ENCODE results near the gene TBC1D22B. TPM values are rescaled to one million over a fixed set of nuclear protein-coding genes. Genes with fewer than 3 reads are reported as not detected.
A peak's percentile ranks its signal among the peaks of the same experiment; 100 is the strongest.

The TBC1D22B gene
- total RNA-seq, 1 donor from 2014 or later: 10.0 TPM

DNA sequence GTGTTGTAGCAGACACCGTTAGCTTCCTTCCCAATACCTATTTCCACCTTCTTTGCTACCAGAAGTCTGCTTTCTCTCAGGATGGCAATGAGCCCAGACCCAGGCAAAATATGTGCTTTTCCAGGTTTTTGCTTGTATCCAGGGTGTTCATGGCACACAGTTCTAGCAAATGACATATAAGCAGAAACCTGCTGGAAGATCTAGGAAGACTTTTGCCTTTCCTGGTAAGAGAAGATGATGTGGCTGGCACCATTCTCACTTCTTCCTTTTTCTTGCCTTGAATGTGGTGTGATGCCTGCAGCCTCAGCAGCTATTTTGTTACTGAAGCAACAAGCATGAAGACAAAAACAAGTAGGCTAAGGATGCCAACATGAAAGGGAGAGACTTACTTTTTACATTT, 19.2 kb upstream of the TBC1D22B start:
- intact Hi-C loops (cut with DNase I): no loop called here
- no peak for DNase-seq (ENCODE audit: low spot score)
- no peak for ATAC-seq

DNA sequence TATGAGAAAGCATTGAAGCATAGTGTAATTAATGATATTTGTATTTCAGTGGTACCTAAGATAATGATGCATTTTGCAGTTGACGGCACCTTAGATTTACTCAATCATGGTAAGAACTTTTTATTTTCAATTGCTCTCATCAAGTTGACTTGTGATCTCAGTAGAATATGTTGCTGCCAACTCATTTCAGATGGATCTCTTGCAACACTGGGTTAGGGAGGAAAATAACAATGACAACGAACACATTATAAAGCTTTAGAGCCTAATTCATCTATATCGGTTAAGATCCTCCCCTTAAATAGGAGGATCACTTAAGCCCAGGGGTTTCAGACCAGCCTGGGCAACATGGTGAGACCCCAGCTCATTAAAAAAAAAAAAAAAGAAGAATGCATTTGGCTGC, 18.0 kb upstream of the TBC1D22B start:
- peak; percentile 47 for ATAC-seq
- DNase-seq (ENCODE audit: low spot score): no peak
- intact Hi-C loops (cut with DNase I): no loop called here

DNA sequence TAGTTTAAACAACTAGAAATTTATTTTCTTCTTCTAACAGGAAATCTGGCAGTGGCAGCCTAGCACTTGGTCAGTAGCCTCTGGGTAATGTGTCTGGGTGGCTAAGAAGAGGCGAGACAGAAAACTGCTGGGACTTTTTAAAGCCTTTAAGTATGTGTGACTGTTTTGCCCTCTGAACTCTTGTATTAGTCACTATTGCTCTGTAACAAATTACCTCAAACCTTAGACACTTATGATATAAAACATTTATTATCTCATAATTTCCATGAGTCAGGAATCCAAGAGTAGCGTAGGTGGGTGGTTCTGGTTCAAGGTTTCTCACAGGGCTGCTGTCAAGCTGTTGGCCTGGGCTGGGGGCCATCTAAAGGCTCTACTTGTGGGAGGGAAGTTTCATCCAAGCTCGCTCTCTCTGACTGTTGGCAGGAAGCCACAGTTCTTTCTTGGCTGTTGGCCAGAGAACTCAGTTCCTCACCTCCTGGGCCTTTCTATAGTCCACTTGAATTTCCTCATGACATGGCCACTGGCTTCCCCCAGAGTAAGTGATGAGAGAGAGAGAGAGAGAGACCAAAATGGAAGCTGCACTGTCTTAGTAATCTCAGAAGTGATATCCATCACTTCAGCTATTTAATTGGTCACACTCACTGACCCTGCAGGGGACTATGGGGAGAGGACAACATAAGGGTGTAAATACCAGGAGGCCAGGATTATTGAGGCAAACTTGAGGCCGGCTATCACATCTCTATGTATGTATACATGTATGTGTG, 17.4 kb upstream of the TBC1D22B start:
- DNase-seq (ENCODE audit: low spot score) (peak; percentile 92), ATAC-seq (peak; percentile 53)
- intact Hi-C loops (cut with DNase I): no loop called here

DNA sequence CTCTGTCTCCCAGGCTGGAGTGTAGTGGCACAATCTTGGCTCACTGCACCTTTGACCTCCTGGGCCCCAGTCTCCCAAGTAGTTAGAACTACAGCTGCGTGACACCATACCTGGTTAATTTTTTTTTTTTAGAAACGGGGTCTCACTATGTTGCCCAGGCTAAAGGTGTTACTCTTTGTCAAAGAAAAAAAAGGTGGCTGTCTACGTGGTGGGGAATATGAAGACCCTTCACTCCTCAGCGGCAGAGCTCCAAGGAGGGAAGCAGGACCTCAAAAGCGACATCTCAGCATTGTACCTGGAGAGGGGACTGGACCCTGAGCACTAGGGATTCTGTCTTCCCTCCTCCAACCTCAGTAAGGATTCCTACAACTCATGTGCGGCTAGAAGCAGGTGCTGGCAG, 16.4 kb upstream of the TBC1D22B start:
- no peak for ATAC-seq
- DNase-seq (ENCODE audit: low spot score): no peak
- intact Hi-C loops (cut with DNase I): no loop called here

DNA sequence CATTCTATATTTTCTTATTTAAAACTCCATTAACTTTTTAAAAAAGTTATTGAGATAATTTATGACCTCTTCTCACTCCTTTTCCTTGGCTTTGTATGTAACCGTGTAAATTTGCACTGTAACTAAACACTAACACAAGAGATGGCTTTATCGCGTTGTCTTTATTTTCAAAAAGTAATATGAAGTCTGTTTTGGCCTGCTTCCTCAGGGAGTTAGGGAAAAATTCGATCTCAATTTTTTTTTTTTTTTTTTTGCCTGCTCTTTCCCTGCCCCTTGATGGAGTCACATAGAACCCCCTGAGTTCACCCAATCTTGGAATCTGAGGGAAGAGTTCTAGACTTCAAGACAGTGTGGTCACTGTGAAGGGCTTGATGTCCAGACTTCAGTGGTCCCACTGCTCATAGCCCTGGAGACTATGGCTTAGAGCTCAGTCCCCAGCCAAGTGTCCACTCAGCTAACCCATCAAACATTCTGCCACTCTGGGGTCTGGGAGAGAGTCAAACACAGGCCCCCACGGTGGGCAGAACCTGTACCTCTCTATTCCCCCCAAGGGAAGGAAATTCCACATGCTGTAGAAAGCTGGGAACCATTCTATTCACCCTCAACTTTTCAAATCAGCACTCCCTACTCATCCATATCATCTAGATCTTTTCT, 15.7 kb upstream of the TBC1D22B start:
- intact Hi-C loops (cut with DNase I): no loop called here
- no peak for ATAC-seq
- no peak for DNase-seq (ENCODE audit: low spot score)

DNA sequence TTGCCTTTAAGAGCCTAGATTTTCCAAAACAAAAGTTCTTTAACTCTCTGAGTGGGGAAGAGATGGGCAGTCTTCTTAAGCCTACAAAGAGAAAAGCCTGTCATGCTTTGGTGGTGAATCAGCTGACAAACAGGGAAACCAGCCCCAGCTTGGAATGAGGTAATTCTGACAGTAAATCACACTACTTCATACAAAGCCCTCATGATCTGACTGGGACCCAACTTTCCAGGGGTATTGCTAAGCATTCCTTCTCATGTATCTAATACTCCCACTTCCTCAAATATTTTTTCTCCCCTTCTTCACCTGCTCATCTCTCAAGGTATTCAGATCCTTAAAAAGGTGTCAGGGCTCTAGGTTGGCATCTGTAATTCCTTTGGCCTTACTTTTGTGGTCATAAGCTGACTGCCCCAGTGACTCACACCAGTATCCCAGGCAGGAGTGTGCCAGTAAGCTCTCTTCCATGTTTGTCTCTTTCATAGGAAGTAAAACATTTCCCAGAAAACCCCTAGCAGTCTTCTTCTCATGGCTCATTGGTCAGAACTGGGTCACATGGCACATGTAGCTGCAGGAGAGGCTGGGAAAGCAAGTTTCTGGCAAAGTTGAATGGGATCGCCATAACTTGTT, 15.0 kb upstream of the TBC1D22B start:
- DNase-seq (ENCODE audit: low spot score) (no peak), ATAC-seq (no peak)
- intact Hi-C loops (cut with DNase I): no loop called here

DNA sequence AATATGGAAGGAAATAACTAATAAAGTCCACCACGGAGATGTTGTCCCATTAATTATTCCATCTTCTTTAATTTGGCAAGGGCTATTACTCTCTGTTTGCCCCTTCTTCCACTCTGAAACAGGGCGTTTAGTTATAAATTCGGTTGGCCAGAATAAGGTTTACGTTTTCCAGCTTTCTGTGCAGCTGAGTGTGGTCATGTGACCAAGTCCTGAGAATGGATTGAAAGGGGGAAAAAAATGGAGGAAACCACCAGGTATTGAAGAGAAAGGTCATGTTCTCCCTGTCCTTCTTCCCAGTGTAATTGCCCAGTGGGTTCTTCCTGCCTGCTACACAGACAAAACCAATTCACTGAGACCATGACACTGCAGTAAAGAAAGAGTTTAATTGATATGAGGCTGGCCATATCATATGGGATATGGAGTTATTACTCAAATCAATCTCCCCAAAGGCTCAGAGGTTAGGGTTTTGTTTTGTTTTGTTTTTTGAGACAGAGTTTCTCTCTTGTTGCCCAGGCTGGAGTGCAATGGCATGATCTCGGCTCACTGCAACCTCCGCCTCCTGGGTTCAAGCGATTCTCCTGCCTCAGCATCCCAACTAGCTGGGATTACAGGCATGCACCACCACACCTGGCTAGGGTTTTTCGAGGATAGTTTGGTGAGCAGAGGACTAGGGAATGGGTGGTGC, 14.3 kb upstream of the TBC1D22B start:
- intact Hi-C loops (cut with DNase I): no loop called here
- DNase-seq (ENCODE audit: low spot score) (no peak), ATAC-seq (no peak)

DNA sequence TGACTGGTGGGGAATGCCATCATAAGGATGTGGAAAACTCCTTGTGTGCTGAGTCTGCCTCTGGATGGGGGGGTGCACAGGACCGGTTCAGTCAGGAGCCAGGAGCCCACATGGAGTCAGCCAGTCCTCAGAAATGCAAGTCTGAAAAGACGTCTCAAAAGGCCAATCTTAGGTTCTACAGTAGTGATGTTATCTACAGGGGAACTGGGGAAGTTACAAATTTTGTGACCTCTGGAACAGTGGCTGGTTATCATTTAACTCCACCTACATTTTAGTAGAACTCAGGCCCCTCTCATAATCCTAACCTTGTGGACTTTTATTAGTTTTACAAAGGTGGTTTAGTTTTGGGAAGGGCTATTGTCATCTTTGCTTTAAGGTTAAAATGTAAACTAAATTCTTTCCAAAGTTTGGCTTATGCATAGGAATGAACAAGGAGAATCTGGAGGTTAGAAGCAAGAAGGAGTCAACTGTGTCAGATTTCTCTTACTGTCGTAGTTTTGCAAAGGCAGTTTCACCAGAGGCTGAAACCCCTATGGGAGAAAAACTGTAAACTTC, 13.7 kb upstream of the TBC1D22B start:
- ATAC-seq: no peak
- DNase-seq (ENCODE audit: low spot score): no peak
- intact Hi-C loops (cut with DNase I): no loop called here

DNA sequence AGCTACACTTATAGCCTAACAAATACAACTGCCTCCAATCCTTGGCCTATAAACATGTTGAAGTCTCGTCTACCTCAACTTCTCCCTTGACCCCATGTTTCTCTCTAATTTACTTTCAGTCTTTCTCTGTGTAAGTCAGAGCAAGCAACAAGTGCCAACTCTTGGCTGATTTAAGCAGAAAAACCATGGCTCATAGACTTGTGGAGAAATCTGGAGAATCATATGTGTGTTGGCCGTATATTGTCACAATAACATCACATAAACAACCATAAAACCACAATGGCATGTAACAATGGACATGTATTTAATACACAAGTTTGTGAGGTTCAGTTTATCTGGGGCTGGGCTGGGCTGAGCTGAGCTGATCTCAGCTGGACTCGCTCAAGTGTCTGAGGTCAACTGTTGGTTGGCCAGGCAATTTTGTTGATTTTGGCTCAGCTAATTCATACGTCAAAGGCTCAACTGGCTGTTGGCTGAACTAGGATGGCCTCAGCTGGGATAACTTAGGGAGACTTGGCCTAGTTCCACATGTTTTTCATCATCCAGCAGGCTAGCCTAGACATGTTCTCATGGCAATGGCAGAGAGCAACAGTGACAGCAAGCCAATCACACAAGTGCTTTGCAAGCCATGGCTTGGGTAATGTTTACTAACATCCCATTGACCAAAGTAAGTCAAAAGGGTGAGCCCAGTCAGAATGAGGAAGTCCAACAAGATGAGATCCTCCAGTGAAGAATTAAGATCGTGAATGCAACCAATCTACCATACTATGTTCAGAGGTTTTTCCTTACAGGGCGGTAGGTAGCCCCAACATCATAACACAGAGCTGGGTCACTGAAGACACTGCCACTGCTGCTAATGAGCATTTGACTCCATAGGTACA, 12.9 kb upstream of the TBC1D22B start:
- intact Hi-C loops (cut with DNase I): no loop called here
- DNase-seq (ENCODE audit: low spot score) (peak; percentile 83), ATAC-seq (peak; percentile 96)

DNA sequence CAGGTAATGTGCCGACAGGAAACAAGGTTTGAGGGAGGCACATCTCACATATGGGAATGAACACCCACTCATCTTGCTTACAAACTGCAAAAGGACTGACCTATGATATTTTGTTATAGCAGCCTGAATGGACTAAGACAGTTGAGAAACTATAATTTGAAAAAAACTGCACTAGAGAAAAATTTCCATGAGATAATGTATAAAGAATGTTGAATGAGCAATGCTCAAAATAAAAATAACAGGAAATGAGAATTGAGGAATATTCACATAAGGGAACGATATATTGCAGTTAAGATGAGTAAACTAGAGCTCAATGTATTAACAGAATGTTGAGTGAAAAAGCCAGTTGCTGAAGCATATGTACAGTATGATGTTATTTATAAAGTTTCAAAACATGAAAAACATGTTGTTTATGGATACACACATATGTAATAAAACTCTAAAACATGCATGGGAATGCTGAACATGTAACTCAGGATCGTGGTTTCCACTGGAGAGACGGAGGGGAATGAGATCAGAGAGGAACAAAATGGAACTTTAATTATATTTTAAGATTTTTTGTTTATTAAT, 6.3 kb upstream of the TBC1D22B start:
- ATAC-seq: no peak
- intact Hi-C loops (cut with DNase I): no loop called here

DNA sequence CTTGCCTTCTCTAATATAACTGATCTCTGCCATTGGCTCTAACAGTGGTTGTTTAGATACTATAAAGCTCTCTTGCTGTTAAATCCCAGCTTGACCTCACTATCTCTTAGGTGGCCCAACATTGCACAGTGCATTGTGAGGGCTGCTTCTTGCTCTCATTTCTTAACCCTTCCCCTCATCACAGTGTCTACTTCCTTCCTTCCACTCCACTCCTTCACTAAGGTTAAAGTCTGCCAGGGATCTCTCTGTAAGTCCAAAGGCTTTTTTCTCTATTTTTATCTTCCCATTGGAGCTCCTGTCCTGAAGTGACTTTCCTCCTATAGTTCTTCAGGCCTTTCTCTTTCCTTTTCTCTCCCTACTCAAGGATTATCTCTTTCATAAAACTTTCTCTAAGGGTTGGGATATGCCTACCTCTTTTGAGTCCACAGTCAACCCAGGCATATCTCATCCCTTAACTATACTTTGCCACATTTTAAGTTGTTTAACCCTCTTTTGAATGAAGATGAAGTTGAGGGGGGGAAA, 4.0 kb upstream of the TBC1D22B start:
- intact Hi-C loops (cut with DNase I): no loop called here
- DNase-seq (ENCODE audit: low spot score) (no peak), ATAC-seq (no peak)

More for the DNA sequence above, 6.3 kb upstream of the TBC1D22B start:
- no peak for DNase-seq (ENCODE audit: low spot score)

DNA sequence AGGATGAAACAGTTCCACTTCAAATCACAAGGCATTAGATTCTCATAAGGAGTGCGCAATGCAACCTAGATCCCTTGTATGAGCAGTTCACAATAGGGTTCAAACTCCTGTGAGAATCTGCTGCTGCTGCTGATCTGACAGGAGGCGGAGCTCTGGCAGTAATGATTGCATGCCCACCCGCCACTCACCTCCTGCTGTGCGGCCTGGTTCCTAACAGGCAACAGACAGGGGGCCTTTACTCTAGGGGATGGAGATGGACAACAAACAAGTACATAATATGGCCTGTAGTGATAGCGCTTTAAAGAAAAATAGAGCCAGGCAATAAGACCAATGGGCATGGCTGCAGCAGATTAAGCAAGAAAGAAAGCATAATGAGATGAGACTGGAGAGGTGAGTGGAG, 2.7 kb upstream of the TBC1D22B start:
- intact Hi-C loops (cut with DNase I): no loop called here
- DNase-seq (ENCODE audit: low spot score) (no peak), ATAC-seq (no peak)

DNA sequence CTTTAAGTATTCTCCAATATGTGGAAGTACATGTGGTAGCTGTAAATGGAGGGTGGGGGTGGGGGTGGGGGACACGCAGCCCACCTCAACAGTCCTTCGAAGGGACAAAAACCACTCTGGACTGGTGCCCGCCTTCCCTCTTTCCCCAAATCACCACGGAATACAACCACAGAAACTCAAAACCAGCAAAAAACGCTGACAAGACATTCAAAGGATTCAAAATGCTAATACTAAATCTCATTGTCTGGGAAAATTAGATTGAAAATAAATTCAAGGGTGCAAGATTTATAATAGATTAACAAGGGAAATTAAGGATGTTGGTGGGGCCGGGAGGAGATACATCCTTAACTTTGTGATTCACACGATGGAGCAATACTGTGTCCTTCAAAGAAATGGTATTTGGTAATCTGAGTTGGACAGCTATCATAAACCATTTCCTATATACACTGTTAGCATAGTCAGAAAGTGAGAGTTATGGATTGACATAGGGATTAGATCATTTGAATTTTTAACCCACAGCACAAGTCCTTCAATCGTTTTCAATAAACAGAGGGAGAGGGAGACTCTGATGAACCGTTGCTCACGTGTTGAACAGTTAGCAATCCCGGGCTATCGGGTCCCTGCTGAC, 766 bp upstream of the TBC1D22B start:
- DNase-seq (ENCODE audit: low spot score) (no peak), ATAC-seq (peak; percentile 4)
- intact Hi-C loops (cut with DNase I): no loop called here

DNA sequence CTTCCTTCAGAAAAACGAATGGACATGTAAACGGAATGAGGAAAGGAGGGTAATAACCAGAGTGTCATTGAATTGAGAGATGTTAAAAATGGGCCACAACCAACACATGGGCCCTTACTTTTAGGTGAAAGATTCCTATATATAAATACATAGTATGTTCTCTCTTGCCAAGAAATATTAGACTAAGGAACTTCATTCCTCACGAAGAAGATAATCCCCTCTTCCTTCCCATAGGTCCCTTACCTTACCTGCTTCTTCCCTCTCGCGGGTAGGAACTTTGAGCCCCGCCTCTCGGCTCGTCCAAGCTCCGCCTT, 295 bp upstream of the TBC1D22B start:
- no peak for ATAC-seq
- no peak for DNase-seq (ENCODE audit: low spot score)
- intact Hi-C loops (cut with DNase I): no loop called here

DNA sequence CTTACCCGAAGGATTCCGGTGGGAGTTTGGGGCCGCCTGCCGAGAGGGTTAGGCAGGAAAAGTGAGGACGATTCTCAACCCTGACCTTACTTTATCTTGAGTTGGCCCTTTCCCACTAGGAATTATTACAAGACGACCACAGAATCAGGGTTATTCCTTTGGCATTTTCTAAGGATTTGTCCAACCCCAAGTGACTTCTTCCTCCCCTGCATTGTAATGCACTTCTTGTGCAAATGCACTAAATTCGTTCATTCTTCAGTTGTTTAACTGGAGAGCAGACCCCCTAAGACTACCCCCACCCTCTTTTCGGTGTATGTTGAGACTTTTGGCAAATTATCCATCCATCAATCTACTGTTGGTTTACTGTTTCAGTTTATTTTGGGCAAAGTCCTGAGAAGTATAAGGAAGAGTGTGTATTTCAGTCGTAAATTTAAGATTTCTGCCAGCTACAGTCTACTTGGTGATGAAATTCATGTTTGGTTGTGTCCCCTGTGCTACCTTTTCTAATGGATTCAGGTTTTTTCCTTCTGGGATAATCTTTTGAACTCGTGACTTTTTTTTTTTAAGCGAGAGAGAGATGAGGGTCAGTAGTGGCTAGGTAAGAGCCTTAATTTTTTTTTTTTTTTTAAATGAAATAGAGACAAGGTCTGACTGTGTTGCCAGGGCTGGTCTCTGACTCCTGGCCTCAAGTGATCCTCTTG, 983 bp downstream of the TBC1D22B start:
- intact Hi-C loops (cut with DNase I): no loop called here
- ATAC-seq: no peak
- no peak for DNase-seq (ENCODE audit: low spot score)

DNA sequence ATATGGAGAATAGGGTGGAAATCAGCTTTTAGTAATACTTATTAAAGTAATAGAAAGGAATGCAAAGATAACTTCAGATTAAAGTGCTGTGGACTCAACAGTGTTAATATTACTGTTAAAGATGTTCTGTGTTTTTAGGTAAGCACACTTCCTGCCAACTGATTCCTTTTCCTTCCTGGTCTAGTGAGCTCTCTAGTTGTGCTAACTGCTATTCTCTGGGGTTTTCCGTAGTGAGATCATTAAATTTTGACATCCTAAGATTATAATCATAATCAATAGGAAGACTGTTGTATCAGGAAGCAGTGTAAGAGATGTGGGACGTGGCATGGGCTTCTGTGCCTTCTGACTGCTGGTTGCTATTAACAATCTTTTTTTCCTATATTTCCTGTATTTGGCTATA, 1.6 kb downstream of the TBC1D22B start:
- ATAC-seq (no peak), DNase-seq (ENCODE audit: low spot score) (no peak)
- intact Hi-C loops (cut with DNase I): no loop called here

DNA sequence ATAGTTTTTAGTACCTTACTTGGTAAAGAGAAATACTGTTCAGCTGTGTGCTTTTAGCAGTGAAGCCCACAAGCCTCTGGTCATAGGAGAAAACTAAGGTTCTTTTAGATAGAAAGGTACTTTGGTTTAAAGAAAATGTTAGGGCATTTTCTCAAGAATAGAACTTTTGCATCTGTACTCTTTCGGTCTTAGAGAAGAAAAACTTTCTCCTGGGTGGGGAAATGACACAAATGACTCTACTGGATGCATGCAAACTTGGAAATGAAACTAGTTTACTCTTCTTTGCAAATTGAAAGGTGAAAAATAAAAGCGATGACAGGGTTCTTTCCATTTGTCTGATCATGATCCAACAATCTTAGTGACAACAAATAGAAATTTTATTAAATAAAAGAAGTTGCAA, 2.5 kb downstream of the TBC1D22B start:
- DNase-seq (ENCODE audit: low spot score) (no peak), ATAC-seq (no peak)
- intact Hi-C loops (cut with DNase I): no loop called here
